ENCODE measurements around the gene TNS1. TPM values are rescaled to one million over a fixed set of nuclear protein-coding genes. Genes with fewer than 3 reads are reported as not detected.

Gene TNS1
- total and polyA plus RNA-seq, 9 of the 15 experiments (the other 6 are each of a cell fraction or from before 2014, with no cell fraction given) = 0.13 to 2.7 (median 0.77) TPM

GRCh38 chr2:218031261-218031660 is 28.5 kb upstream of the TNS1 start:
- Histone ChIP-seq H3K9me3 (replicated peaks; ENCODE audit: control insufficient read depth, insufficient read depth, low read depth, low read length) (no peaks in the 10 kb centered on the region), H4K20me1 (replicated peaks; ENCODE audit: control insufficient read depth, insufficient read depth, low read length) (no peaks in the 10 kb centered on the region), H3K4me1 (replicated peaks in 1 of 2; ENCODE audit: control insufficient read depth in 2 of 2, insufficient read depth in 2 of 2, low read length in 2 of 2) (peaks cover 0 to 4% of the 10 kb centered on the region in 2 experiments; a peak in 1 of 5 replicates), H3K79me2 (ENCODE audit: control insufficient read depth, insufficient read depth, low read length) (no peaks in the 10 kb centered on the region), H3K4me2 (ENCODE audit: insufficient read depth, low read length) (no peak overlapping the region), H3K9me1 (ENCODE audit: control insufficient read depth, insufficient read depth, low read length) (no peaks in the 10 kb centered on the region), H3K9ac (ENCODE audit: insufficient read depth in 1 of 2, low read depth in 2 of 2, low read length in 2 of 2) (no peak overlapping the region), H3K36me3 (ENCODE audit: control insufficient read depth, insufficient read depth, low read length) (no peaks in the 10 kb centered on the region), H3K27ac (ENCODE audit: extremely low read depth, low read depth, low read length) (no peak overlapping the region), H2AFZ (ENCODE audit: low read depth, low read length) (no peak overlapping the region), H3K4me3 (no peak overlapping the region), H3K27me3 (ENCODE audit: control insufficient read depth in 2 of 2, insufficient read depth in 2 of 2, low read length in 2 of 2) (peaks cover 0 to 30% of the 10 kb centered on the region in 2 experiments; a peak in 1 of 5 replicates)
- TF ChIP-seq ZHX1 (conservative IDR thresholded peaks at IDR 0.05; ENCODE audit: low read length) (no peak), NFIC (IDR thresholded peaks at IDR 0.05) (no peak), ZNF584 (CRISPR knock-in tag; IDR thresholded peaks at IDR 0.05; ENCODE audit: low read depth) (no peak), HMBOX1 (IDR thresholded peaks at IDR 0.05) (no peak), ZNF586 (CRISPR knock-in tag; conservative IDR thresholded peaks at IDR 0.05) (no peak), CBX5 (IDR thresholded peaks at IDR 0.05; ENCODE audit: borderline replicate concordance, low read depth) (no peak), ZNF354B (CRISPR knock-in tag; IDR thresholded peaks at IDR 0.05) (no peak), SMAD2 (IDR thresholded peaks at IDR 0.05; ENCODE audit: low read depth, low read length) (no peak), EGR1 (conservative IDR thresholded peaks at IDR 0.05) (no peak), ETS2 (tag; IDR thresholded peaks at IDR 0.05; ENCODE audit: borderline replicate concordance, poor library complexity, severe bottlenecking) (no peak), MTA3 (IDR thresholded peaks at IDR 0.05; ENCODE audit: borderline replicate concordance) (no peak), NCOA4 (IDR thresholded peaks at IDR 0.05; ENCODE audit: partially characterized antibody) (no peak), NR2F6 (CRISPR knock-in tag; IDR thresholded peaks at IDR 0.05) (no peak), TSHZ1 (CRISPR knock-in tag; IDR thresholded peaks at IDR 0.05) (no peak)
- CTCF ChIA-PET (ENCODE audit: low intra/inter-chr PET ratio) = no interaction called here
- intact Hi-C loops (cut with micrococcal nuclease) = loop anchor here (5.0 kb wide), 1 partner anchor 34 kb away; no protein-coding TSS in a partner anchor
- no peak for ATAC-seq
- no peak for FAIRE-seq
- in situ Hi-C loops (cut with MboI) = no loop called here
- no peak for DNase-seq (ENCODE audit: extremely low read depth in 1 of 4, low spot score in 3 of 4)
- BruUV-seq (replicated peaks) = no TSS peak
- 0% methylated on average over 1 of the region's 1 CpG for WGBS (ENCODE audit: insufficient coverage, low coverage, missing lambda C conversion rate)
- POLR2A ChIA-PET = no interaction called here

Measured in K562 (cell line).